ENCODE results near the gene GPR55.
A peak's percentile ranks its signal among the peaks of the same experiment; 100 is the strongest.

GPR55 gene

DNA sequence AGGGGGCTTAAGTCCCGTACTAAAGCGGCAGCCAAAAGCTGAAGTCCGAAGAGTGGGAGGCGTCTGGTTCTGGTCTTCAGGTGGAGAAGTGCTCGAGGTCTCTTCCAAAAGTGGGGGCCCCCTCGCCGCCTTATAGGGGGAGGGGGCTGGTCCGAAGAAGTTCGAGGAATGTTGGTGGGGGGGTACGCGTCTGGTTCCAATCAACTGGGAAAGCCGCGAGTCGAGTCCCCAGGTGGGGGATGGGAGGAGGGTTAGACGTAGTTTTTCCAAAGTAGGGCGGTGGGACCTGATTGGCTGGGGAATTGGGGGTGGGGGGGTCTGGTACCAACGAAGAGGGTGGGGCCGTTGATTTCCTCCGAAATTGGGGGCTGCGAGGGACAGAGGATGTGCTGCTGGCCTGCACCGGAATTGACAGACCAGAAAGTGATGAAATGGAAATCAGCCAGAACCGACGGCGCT lies 59.7 kb downstream of the GPR55 start:
- DNase-seq: no peak

DNA sequence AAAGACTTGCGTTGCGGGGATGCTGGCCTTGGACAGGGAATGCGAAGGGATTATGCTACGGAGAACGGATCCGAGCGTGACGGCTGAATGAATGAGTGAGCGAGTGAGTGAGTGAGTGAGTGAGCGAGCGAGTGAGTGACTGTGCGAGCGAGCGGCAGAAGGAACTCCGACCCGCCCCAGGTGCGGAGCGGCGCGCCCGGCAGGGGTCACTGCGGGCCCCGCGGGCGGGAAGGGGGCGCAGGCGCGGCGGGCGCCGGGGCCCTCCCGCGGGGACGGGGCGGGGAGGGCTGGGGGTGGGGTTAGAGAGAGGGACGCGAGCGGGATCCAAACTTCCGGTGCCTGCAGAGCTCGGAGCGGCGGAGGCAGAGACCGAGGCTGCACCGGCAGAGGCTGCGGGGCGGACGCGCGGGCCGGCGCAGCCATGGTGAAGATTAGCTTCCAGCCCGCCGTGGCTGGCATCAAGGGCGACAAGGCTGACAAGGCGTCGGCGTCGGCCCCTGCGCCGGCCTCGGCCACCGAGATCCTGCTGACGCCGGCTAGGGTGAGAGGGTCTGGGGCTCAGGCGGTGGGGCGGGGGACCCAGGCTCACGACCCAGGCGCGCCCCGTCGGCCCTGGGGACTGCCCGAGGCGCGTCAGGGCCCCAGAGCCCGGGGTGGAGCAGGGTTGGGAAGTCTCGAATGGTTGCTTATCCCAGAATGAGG lies 60.3 kb downstream of the GPR55 start, which contains the start of gene ITM2C:
Gene ITM2C, plus strand, starts transcription at position 338 of the 702 bp plus-strand sequence. Its CDS starts 84 bp downstream, at position 422.
- peak; percentile 76 for DNase-seq

DNA sequence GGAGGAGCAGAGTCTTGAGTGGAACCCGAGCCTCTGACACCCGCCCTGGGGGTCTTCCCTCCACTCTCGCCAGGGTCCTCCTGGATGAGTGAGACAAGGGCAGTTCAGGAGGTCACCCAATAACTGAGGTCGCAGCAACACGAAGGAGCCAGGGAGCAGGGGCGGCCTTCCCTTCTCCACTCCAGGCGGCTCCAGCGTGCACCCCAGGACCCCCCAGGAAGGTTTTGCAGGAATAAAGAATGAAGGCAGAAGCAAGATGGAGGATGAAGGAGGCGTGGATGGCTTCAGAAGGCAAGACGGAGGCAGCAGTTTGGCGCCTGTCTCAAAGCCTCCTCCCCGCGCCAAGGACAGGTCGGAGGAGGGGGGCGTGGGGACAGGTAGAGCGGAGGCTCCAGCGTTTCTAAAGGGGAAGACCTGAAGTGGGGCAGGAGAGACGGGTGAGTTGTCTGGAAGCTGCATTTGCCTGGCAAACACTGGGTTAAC lies 60.9 kb downstream of the GPR55 start:
- DNase-seq: no peak

DNA sequence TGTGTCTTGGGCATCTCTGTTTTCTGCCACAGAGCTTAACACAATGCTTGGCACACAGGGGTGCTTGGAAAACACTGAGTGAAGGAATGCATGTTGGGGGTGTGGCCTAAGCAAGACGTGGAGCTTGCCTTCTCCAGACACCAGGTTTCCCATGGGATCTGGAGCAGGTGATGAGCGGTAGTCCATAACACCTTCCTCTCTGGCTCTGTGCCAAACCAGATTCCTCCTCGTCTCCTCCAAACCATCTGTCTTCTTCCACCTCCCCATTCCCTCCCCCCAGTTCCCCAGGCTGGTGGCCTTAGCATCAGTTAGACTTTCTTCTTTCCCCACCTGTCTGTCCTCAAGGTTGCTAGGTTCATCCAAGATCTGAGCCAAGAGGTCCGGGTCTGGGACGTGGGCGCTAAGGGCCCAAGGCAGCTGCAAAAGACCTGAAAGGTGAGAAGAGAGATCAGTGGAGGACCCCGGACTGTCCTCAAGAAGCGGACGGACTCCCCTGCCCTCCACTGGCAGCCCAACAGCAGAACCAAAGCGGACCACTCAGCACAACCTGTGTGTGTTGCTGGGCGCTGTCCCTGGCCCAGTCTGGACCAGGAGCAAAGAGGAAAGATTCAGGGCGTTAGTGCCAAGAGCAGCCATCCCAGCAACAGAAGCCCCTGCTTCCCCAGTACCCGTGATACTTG lies 61.5 kb downstream of the GPR55 start:
- no peak for DNase-seq

- DNase-seq: no peak
Measured at GRCh38 chr2:230863031-230863430, 62.0 kb downstream of the GPR55 start.

GRCh38 chr2:230862292-230862691 lies 62.8 kb downstream of the GPR55 start:
- DNase-seq: no peak

DNA sequence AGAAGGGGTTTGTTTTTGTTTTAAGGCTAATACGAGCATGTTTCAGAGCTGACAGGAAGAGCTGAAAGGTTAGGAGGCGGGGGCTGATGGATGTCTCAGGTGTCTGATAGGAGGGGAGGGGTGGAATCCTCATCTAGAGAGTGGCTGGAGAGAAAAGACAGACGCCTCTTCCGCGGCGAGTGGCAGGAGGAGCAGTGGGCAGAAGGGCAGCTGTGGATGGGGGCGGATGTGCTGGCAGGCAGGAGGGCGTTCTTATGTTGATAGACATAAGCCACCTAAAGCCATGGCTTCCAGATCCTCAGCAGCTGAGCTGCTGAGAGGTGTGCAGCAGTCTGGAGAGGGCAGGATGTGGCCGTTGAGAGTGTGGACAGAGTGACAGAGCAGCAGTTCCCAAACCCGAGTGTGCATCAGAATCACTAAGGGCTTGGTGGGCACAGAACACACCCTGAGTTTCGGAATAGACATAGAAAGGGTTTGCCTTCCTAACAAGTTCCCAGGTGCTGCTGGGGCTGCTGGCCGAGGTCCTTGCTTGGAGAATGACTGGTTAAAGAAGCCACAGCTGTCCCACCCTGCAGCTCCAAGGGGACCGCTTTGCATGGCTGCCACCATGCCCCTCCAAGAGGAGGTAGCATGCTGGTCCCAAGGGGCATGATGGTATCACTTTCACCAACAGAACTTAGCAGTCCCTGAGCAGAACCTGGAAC lies 63.3 kb downstream of the GPR55 start:
- DNase-seq: no peak

Data from CD4-positive, alpha-beta T cell treated with Interleukin-10 for 1 hour (primary cell).